MM.1S (cell line): ENCODE results near the gene TRAF3IP1.
A peak's percentile ranks its signal among the peaks of the same experiment; 100 is the strongest.

Source experiments
- DNase-seq: peaks from one replicate; pipeline ENCODE4 v3.0.0-alpha.2; 2015
- H2AFZ ChIP-seq: fragments of 300-600 bp; sonication (generic); 2 replicates; pipeline ENCODE4 v1.6.0; 2016; ENCODE audit warnings: antibody characterized with exemption, low read length
- H3F3A ChIP-seq: fragments of 300-600 bp; sonication (generic); 2 replicates; pipeline ENCODE4 v1.6.1; 2016; ENCODE audit warnings: mild to moderate bottlenecking, antibody characterized with exemption, low read length, moderate library complexity, mixed read lengths; ENCODE audit not compliant: insufficient read depth
- H3K27ac ChIP-seq: fragments of 300-600 bp; sonication (generic); 2 replicates; pipeline ENCODE4 v1.5.1; 2016; ENCODE audit warnings: mild to moderate bottlenecking, low read length
- H3K27me3 ChIP-seq: fragments of 300-600 bp; sonication (generic); replicated peaks from 2 replicates; pipeline ENCODE4 v1.6.0; 2016; ENCODE audit warnings: low read length; ENCODE audit not compliant: insufficient read depth
- H3K36me3 ChIP-seq: fragments of 300-600 bp; sonication (generic); replicated peaks from 2 replicates; pipeline ENCODE4 v1.6.1; 2016; ENCODE audit warnings: mild to moderate bottlenecking, low read length, mixed read lengths; ENCODE audit not compliant: insufficient read depth
- H3K4me1 ChIP-seq: fragments of 300-600 bp; sonication (generic); 2 replicates; pipeline ENCODE4 v1.6.1; 2016; ENCODE audit warnings: low read length, mixed read lengths
- H3K4me2 ChIP-seq: fragments of 300-600 bp; sonication (generic); 2 replicates; pipeline ENCODE4 v1.6.0; 2016; ENCODE audit warnings: low read depth, low read length
- H3K4me3 ChIP-seq: fragments of 300-600 bp; sonication (generic); 2 replicates; pipeline ENCODE4 v1.5.1; 2016; ENCODE audit warnings: low read length, mixed read lengths
- H3K79me2 ChIP-seq: fragments of 300-600 bp; sonication (generic); 2 replicates; pipeline ENCODE4 v1.6.1; 2016; ENCODE audit warnings: mixed run types, low read length, mixed read lengths
- H3K9ac ChIP-seq: fragments of 300-600 bp; sonication (generic); 2 replicates; pipeline ENCODE4 v1.6.1; 2016; ENCODE audit warnings: low read length, mixed read lengths
- H3K9me2 ChIP-seq: fragments of 300-600 bp; sonication (generic); replicated peaks from 2 replicates; pipeline ENCODE4 v1.6.1; 2016; ENCODE audit warnings: mild to moderate bottlenecking, low read length, mixed read lengths; ENCODE audit not compliant: insufficient read depth
- H3K9me3 ChIP-seq: fragments of 300-600 bp; sonication (generic); replicated peaks from 2 replicates; pipeline ENCODE4 v1.6.1; 2016; ENCODE audit warnings: mild to moderate bottlenecking, low read length, mixed read lengths; ENCODE audit not compliant: insufficient read depth
- H4K20me1 ChIP-seq: fragments of 300-600 bp; sonication (generic); 2 replicates; pipeline ENCODE4 v1.6.1; 2016; ENCODE audit warnings: mild to moderate bottlenecking, low read length, moderate library complexity, mixed read lengths; ENCODE audit not compliant: insufficient read depth
- EZH2 ChIP-seq: fragments of 300-600 bp; sonication (generic); optimal IDR thresholded peaks from 2 replicates; pipeline ENCODE3; 2017; ENCODE audit warnings: low read depth, mild to moderate bottlenecking, antibody characterized with exemption, low read length, mixed read lengths
- EZH2phosphoT487 ChIP-seq: fragments of 300-600 bp; sonication (generic); IDR thresholded peaks from 2 replicates; pipeline ENCODE4 v1.6.1; 2018; ENCODE audit warnings: antibody characterized with exemption, low read length
- TF ChIP-seq, protein P1 (sequence below): fragments of 300-600 bp; sonication (generic); IDR thresholded peaks from 2 replicates; pipeline ENCODE4 v1.5.1; 2016; ENCODE audit warnings: antibody characterized with exemption, low read length, mixed read lengths

Gene TRAF3IP1

GRCh38 chr2:238286987-238287736, 33.2 kb upstream of the TRAF3IP1 start:
- TF ChIP-seq EZH2, result no peak
- TF ChIP-seq EZH2phosphoT487, result no peak
- TF ChIP-seq, protein P1, sequence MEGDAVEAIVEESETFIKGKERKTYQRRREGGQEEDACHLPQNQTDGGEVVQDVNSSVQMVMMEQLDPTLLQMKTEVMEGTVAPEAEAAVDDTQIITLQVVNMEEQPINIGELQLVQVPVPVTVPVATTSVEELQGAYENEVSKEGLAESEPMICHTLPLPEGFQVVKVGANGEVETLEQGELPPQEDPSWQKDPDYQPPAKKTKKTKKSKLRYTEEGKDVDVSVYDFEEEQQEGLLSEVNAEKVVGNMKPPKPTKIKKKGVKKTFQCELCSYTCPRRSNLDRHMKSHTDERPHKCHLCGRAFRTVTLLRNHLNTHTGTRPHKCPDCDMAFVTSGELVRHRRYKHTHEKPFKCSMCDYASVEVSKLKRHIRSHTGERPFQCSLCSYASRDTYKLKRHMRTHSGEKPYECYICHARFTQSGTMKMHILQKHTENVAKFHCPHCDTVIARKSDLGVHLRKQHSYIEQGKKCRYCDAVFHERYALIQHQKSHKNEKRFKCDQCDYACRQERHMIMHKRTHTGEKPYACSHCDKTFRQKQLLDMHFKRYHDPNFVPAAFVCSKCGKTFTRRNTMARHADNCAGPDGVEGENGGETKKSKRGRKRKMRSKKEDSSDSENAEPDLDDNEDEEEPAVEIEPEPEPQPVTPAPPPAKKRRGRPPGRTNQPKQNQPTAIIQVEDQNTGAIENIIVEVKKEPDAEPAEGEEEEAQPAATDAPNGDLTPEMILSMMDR, result no peak
- Histone ChIP-seq H3K27ac (no peak overlapping the region), H3K4me2 (peak overlapping the region; percentile 92; the same call in 1 of the 2 replicates), H3K4me3 (peak overlapping the region; percentile 88), H3K9me3 (no peaks in the 10 kb centered on the region), H3K9me2 (no peaks in the 10 kb centered on the region), H3F3A (0 out of 2 replicates have a peak, but pooled peaks cover 4% of the 10 kb centered on the region), H2AFZ (no peak overlapping the region), H3K79me2 (peaks cover 61% of the 10 kb centered on the region), H3K27me3 (no peaks in the 10 kb centered on the region), H3K9ac (no peak overlapping the region; the same call in 1 of the 2 replicates), H3K4me1 (peaks cover 8% of the 10 kb centered on the region), H4K20me1 (no peaks in the 10 kb centered on the region), H3K36me3 (no peaks in the 10 kb centered on the region)
- DNase-seq, result no peak

- H4K20me1 ChIP-seq, result no peaks in the 10 kb centered on the region
- H3K36me3 ChIP-seq, result no peaks in the 10 kb centered on the region
- no peaks in the 10 kb centered on the region for H3K9me2 ChIP-seq
These were observed 32.3 kb upstream of the TRAF3IP1 start, which contains the start of gene PER2 for GRCh38 chr2:238287737-238288649. Gene PER2 (minus strand): TSS chr2:238288610. CDS start chr2:238277936, 10,674 bp downstream.

More at GRCh38 chr2:238287737-238288649, 32.3 kb upstream of the TRAF3IP1 start, which contains the start of gene PER2:
- TF ChIP-seq, protein P1, result 0 out of 2 replicates have a peak, but pooled peaks have one; percentile 6
- TF ChIP-seq EZH2 (no peak), EZH2phosphoT487 (no peak)
- Histone ChIP-seq H3K79me2 (peaks cover 53% of the 10 kb centered on the region), H2AFZ (peak within 1 kb of the TSS; percentile 82), H3K27me3 (no peaks in the 10 kb centered on the region), H3K4me2 (peak within 1 kb of the TSS; percentile 92), H3K4me1 (peaks cover 8% of the 10 kb centered on the region), H3K4me3 (peak within 1 kb of the TSS; percentile 88), H3K27ac (peak within 1 kb of the TSS; percentile 38; the same call in 1 of the 2 replicates), H3F3A (0 out of 2 replicates have a peak, but pooled peaks cover 4% of the 10 kb centered on the region), H3K9me3 (no peaks in the 10 kb centered on the region), H3K9ac (peak within 1 kb of the TSS; percentile 81)
- peak; percentile 29 for DNase-seq
